ENCODE data around the gene ITGB3.

The ITGB3 gene

DNA sequence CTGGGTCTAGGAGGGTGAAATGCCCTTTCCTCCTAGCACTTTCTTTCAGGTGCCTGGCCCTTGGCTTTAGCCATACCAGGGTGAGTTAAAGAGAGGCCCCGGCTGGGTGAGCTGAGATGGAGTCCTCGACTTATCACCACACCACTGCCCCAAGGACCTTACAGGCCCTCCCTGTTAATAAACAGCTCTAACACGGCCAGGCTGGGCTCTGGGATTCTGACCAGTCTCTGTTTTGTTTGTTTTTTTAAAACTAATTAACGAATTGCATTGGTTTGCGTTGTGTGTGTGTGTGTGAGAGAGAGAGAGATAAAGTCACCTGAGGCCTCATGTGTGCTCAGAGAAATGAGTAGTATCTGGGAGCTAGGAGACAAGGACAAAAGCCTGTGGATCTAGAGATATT is 30.2 kb upstream of the ITGB3 start:
- no peak for DNase-seq

DNA sequence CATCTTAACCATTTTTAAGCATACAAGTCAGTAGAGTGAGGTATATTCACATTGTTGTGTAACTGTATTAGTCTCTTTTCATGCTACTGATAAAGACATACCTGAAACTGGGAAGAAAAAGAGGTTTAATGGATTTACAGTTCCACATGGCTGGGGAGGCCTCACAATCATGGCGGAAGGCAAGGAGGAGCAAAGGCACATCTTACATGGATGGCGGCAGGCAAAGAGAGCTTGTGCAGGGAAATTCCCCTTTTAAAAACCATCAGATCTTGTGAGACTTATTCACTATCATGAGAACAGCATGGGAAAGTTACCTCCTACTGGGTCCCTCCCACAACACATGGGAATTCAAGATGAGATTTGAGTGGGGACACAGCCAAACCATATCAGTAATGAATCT is 29.6 kb upstream of the ITGB3 start:
- DNase-seq: peak; percentile 22 to 38

DNA sequence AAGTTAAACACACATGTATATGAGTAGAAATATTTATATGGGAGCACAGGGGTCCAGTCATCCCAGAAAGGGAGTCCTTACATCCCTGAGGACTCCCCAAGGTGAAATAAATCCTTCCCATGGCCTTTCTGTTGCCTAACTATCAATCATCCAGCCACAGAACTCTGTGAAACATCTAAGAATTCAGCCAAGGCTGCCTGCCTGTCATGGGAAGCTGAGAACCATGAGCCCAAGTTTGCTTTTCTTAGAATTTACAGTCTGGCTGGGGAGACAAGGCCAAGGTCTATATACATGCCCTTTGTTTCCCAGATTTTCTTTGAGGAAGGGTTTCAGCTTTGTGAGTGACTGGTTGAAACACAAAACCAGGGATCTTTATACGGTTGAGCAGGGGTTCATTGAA is 28.7 kb upstream of the ITGB3 start:
- no peak for DNase-seq

- peak; percentile 53 to 56 for DNase-seq
These were observed 28.2 kb upstream of the ITGB3 start for GRCh38 chr17:47225436-47225858.

- DNase-seq: peak in 1 of 2 donors; percentile 20
These were observed 27.5 kb upstream of the ITGB3 start for GRCh38 chr17:47225911-47226688.

- DNase-seq: no peak
These were observed 25.8 kb upstream of the ITGB3 start for GRCh38 chr17:47227862-47228261.

GRCh38 chr17:47229535-47230443 is 23.8 kb upstream of the ITGB3 start:
- DNase-seq: peak; percentile 86 to 93

DNA sequence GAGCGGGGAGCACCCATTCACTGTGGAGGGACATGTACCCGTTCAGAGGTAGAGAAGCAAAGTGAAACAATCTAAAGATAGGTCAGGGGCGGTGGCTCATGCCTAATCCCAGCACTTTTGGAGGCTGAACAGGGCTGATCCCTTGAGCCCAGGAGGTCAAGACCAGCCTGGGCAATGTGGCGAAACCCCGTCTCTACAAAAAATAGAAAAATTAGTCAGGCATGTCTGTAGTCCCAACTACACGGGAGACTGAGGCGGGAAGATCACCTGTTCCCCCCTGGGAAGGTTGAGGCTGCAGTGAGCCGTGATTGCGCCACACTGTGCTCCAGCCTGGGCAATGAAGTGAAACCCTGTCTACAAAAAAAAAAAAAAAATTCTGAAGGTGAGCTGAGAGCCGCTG is 22.8 kb upstream of the ITGB3 start:
- no peak for DNase-seq

DNA sequence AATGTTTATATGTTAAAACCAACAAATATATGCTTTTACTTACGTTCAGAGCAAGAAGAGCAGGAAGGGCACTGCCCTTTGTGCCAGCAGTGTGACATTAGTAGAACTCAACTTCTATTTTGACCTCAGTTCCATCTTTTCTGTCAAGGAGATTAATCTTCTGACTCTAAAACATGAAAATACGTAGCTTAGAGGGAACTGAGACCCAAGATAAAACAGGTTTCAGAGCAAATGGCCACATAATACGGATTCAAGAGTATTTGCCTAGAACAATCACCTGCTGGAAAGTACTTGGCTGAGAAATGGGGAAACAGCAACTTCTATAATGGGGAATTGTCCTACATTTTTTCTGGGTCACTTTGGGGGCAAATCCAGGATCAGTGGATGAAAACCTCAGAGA is 22.3 kb upstream of the ITGB3 start:
- no peak for DNase-seq

- no peak for DNase-seq
These were observed 21.8 kb upstream of the ITGB3 start for GRCh38 chr17:47231866-47232265.

GRCh38 chr17:47232465-47232864 is 21.2 kb upstream of the ITGB3 start:
- DNase-seq: no peak

GRCh38 chr17:47235506-47235905 is 18.1 kb upstream of the ITGB3 start:
- no peak for DNase-seq

DNA sequence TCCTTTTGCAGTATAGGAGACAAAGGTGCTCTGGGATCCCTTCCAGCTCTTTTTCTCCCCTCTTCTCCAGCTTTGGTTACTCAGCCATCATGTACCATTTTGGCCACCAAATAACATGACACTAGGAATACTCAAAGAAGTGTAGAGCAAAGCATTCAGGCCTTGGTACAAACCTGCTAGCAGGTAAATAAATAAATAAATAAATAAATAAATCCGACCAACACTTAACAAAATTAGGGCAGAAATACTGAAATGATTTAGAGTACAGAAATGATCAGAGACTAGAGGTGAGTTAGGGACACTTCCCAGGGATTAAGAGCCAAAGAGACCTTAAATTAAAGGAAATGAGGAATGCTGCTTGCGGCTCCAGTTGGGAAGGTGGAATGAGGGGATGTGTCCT is 17.7 kb upstream of the ITGB3 start:
- no peak for DNase-seq

- no peak for DNase-seq
These were observed 15.8 kb upstream of the ITGB3 start for GRCh38 chr17:47237841-47238240.

DNA sequence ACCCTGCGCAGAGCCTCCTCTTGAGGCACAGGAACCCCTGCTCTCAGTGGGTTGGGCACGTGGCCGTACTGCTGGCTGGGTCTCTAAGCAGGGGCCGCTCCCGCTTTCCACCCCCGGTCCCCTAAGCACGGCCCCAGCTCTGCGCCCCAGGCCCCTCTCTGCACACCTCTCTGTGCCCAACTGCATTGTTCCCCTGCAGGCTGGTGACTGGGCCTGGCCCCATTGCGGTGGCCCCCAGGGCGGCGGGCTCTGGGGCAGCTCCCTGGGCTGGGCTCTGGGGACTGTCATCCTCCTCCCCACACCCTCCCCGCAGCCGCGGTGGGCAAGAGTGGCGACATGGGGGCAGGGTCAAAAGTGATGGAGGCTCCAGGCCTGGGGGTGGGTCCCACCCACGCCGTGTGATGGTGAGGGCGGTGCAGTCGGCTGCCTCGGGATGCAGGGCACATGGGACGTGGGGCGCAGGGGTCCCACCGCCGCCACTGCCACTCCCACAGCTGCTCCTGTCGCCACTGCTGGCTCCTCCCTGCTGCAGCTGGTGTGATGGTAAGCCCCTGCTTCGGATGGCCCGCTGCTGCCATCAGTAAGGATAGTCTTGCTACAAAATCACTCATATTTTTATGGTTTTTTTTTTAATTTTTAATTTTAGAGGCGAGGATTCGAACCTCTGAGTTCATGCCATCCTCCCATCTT is 15.2 kb upstream of the ITGB3 start:
- DNase-seq: no peak

- DNase-seq: no peak
These were observed 14.0 kb upstream of the ITGB3 start for GRCh38 chr17:47239619-47239966.

DNA sequence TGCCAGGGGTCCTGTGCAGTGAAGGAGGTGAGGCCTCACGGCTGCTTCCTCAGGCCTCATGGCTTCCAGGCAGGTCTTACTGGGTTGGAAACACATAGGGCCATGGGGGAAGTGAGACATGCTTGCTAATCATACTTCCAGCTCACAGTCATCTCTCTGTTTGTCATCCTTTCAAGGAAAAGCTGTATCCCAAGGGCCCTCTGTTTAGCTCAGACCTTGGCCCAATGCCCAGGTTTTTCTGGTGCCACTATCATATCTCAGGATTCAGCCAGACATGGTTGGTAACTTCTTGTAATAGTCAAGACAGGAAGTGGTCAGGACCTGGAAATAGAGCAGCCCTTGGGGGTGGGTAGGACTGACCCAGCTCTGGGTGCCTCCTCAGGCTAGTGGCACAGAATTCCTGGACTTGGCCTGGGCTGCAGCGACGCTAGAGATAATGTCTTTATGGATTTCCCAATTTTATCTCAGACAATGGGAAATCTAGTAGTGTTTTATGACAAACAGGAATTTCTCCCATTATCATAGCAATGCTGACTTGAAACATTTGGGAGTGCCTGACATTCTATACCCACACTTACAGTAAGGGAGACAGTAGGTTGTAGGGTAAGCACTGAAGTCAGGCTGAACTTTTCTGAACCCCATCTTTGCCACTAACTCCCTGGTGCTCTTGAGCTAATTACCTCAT is 13.5 kb upstream of the ITGB3 start:
- peak; percentile 52 for DNase-seq

DNA sequence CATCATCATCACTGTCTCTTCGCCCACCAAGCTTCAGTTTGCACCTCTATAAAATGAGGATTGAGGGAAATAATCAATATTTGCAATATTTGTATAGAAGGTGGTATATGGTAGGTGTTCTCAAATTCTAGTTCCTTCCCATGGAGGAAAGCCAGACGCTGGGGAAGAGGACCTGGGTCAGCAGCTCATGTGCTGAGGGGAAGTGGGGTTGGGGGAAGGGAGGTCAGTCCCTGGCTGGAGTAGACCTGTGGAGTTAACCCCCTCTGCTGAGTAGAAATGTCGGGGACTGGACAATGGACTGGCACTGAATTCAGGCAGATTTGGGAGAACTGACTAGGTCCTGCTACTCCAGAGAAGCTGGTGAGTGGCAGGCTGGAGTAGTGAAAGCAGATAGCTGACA is 12.8 kb upstream of the ITGB3 start:
- DNase-seq: no peak

GRCh38 chr17:47242648-47243047 is 11.0 kb upstream of the ITGB3 start:
- DNase-seq: no peak

- DNase-seq: no peak
These were observed 9.7 kb upstream of the ITGB3 start for GRCh38 chr17:47243737-47244598.

DNA sequence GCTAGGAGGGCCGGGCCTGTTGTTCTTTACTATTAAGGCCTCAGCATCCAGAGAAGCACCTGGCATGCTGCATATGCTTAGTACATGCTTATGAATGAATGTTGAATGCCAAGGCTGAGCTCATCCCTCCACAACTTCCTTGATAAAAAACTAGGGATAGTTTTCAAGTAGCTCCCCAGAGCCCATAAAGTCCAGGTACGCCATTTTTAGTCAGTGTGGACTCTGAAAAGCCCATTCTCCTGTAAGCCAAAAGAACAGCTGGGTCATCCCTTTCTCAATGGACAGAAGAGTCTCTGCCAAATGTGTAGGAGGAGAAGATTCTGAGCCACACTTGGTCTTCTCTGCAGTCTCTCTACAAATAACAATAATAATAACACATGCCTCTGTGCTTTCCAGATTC is 8.9 kb upstream of the ITGB3 start:
- DNase-seq: no peak

GRCh38 chr17:47246120-47246519 is 7.5 kb upstream of the ITGB3 start:
- DNase-seq: no peak
